ENCODE measurements around the gene COPG2. TPM values are rescaled to one million over a fixed set of nuclear protein-coding genes. Genes with fewer than 3 reads are reported as not detected.

The COPG2 gene
- total RNA-seq, 1 donor from 2014 or later: 20.6 TPM

DNA sequence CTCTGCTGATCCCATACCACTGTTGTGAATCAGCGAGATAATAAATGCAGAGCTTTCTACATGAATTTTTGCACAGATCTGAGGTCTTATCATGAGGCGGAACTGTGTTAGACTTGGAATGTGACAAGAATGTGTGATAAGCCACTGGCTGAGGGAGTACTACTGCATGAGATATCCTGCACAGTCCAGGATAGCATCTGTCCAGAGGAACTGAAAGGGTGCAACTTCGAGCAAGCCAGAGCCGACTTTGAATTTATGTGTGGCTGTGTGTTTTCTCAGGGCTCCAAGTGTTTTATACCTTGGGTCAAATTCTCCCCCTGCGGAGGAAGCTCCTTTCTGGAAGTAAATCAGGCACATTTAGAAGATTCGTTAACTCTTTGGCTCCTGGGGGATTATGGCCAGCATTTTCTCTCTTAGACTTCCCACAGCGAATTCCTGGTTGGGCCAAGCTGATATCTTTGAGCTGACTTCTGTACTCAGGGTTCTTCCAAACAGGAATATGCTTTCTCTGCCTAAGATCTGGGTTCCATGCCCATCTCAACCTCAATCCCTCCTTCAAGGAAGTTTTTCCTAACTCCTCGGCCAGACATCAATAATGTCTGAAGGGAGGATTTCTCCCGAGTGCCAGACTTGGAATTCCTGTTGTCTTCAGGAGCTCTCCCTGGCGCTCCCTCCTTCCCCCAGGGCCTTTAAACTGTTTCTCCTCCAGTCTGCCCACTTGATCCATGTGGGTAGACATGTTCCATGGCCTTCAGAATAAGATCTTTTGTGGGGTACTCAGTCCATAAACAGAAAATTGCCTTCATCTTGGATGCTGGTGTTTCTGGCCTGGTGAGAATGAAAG, 179.2 kb downstream of the COPG2 start:
- peak overlapping the region; percentile 40 for H2AFZ ChIP-seq (ENCODE audit: low read depth, low read length)
- H3K27ac Mint-ChIP-seq (ENCODE audit: unreplicated experiment): peak overlapping the region; percentile 73
- peaks cover 27% of the 10 kb centered on the region for H3K79me2 ChIP-seq (ENCODE audit: insufficient read depth, low read length)
- peaks cover 38% of the 10 kb centered on the region for H3K4me1 ChIP-seq (ENCODE audit: insufficient read depth, low read length)
- FAIRE-seq: peak; percentile 69
- H3K4me2 ChIP-seq (ENCODE audit: low read length): peak overlapping the region; percentile 65
- H4K20me1 ChIP-seq (ENCODE audit: insufficient read depth, low read length): peaks cover 21% of the 10 kb centered on the region
- H3K4me1 Mint-ChIP-seq (ENCODE audit: low read depth, unreplicated experiment): peaks cover 37% of the 10 kb centered on the region
- peak overlapping the region; percentile 82 for H3K27ac ChIP-seq (ENCODE audit: low read depth, low read length)
- peak overlapping the region; percentile 62 for H3K9ac ChIP-seq (ENCODE audit: low read length)
- H3K27me3 ChIP-seq (ENCODE audit: insufficient read depth, low read length): no peaks in the 10 kb centered on the region
- peak; percentile 98 for DNase-seq (ENCODE audit: low read depth)
- H3K36me3 ChIP-seq (ENCODE audit: insufficient read depth, low read length): no peaks in the 10 kb centered on the region
- H3K4me3 Mint-ChIP-seq (ENCODE audit: unreplicated experiment): peak overlapping the region; percentile 42
- peaks cover 2% of the 10 kb centered on the region for H3K9me3 ChIP-seq (ENCODE audit: insufficient read depth, low read depth, low read length)
- peak overlapping the region; percentile 17 for H3K4me3 ChIP-seq (ENCODE audit: insufficient read depth, low read depth, low read length)
- H3K27me3 Mint-ChIP-seq (ENCODE audit: low read depth, unreplicated experiment): no peaks in the 10 kb centered on the region
- TF ChIP-seq, protein P1, sequence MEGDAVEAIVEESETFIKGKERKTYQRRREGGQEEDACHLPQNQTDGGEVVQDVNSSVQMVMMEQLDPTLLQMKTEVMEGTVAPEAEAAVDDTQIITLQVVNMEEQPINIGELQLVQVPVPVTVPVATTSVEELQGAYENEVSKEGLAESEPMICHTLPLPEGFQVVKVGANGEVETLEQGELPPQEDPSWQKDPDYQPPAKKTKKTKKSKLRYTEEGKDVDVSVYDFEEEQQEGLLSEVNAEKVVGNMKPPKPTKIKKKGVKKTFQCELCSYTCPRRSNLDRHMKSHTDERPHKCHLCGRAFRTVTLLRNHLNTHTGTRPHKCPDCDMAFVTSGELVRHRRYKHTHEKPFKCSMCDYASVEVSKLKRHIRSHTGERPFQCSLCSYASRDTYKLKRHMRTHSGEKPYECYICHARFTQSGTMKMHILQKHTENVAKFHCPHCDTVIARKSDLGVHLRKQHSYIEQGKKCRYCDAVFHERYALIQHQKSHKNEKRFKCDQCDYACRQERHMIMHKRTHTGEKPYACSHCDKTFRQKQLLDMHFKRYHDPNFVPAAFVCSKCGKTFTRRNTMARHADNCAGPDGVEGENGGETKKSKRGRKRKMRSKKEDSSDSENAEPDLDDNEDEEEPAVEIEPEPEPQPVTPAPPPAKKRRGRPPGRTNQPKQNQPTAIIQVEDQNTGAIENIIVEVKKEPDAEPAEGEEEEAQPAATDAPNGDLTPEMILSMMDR (IDR thresholded peaks at IDR 0.05; ENCODE audit: insufficient read depth, low read depth, low read length): no peak
- no peak for TF ChIP-seq EZH2 (IDR thresholded peaks at IDR 0.05; ENCODE audit: insufficient read depth, low read length)
- no peaks in the 10 kb centered on the region for H3K36me3 Mint-ChIP-seq (ENCODE audit: low read depth, unreplicated experiment)
- H3K9me3 Mint-ChIP-seq (ENCODE audit: unreplicated experiment): no peaks in the 10 kb centered on the region

DNA sequence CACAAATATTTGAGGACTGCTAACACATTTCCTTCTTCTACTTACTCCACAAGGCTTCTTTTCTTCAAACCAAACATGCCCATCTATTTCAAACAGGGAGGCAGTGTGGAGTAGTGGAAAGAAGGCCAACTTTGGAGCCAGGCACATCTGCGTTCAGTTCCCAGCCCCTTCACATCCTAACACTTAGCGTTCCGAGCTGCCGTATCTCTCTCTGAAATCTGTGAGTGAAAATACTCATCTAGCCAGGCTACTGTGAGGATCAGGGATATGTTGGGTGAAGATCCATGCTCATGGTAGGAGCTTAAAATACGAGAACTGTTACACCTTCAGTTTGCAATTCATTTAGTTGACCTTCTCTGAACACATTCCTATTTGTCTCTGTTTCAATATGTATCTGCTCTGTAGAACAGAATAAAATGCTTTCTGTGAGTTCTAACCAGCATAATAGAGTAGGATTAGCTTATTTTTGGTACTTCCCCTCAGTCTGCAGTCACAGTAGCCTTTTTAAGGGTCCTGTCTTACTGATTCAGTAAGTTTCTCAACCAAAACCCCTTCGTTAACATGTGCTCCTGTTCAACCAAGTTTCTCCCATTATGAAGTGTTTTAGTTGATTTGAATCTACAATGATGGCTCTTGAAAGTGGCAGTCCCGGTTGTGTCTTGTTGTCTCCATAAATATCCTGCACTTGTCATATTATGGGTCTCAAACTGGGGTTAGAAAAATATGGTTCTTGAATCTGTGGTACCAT, 180.0 kb downstream of the COPG2 start:
- peaks cover 35% of the 10 kb centered on the region for H3K4me1 Mint-ChIP-seq (ENCODE audit: low read depth, unreplicated experiment)

More for the DNA sequence above, 180.0 kb downstream of the COPG2 start:
- Mint-ChIP-seq H3K4me3 (ENCODE audit: unreplicated experiment) (no peak overlapping the region), H3K27me3 (ENCODE audit: low read depth, unreplicated experiment) (no peaks in the 10 kb centered on the region), H3K36me3 (ENCODE audit: low read depth, unreplicated experiment) (no peaks in the 10 kb centered on the region), H3K27ac (ENCODE audit: unreplicated experiment) (peak overlapping the region; percentile 73), H3K9me3 (ENCODE audit: unreplicated experiment) (no peaks in the 10 kb centered on the region)
- Histone ChIP-seq H3K4me1 (ENCODE audit: insufficient read depth, low read length) (peaks cover 38% of the 10 kb centered on the region), H3K9ac (ENCODE audit: low read length) (peak overlapping the region; percentile 7), H3K79me2 (ENCODE audit: insufficient read depth, low read length) (peaks cover 19% of the 10 kb centered on the region), H3K4me3 (ENCODE audit: insufficient read depth, low read depth, low read length) (no peak overlapping the region), H2AFZ (ENCODE audit: low read depth, low read length) (no peak overlapping the region), H3K27me3 (ENCODE audit: insufficient read depth, low read length) (no peaks in the 10 kb centered on the region), H3K4me2 (ENCODE audit: low read length) (peak overlapping the region; percentile 65), H3K36me3 (ENCODE audit: insufficient read depth, low read length) (no peaks in the 10 kb centered on the region), H3K27ac (ENCODE audit: low read depth, low read length) (peak overlapping the region; percentile 64), H3K9me3 (ENCODE audit: insufficient read depth, low read depth, low read length) (peaks cover 2% of the 10 kb centered on the region), H4K20me1 (ENCODE audit: insufficient read depth, low read length) (peaks cover 13% of the 10 kb centered on the region)
- TF ChIP-seq EZH2 (IDR thresholded peaks at IDR 0.05; ENCODE audit: insufficient read depth, low read length): no peak
- TF ChIP-seq, protein P1 (IDR thresholded peaks at IDR 0.05; ENCODE audit: insufficient read depth, low read depth, low read length): no peak
- DNase-seq (ENCODE audit: low read depth): no peak
- FAIRE-seq: no peak
